H1 (cell line): Measurements from ENCODE around the gene GRID1. TPM values are rescaled to one million over a fixed set of nuclear protein-coding genes. Genes with fewer than 3 reads are reported as not detected.

Source experiments
- CTCF ChIA-PET: fragments of 300-600 bp; sonication (Branson Sonifier 250); formaldehyde crosslinking; loops from one replicate; lab custom pipeline; 2021; ENCODE audit not compliant: partially characterized antibody; lab: Charles Lee
- POLR2A ChIA-PET: fragments of 300-600 bp; sonication (Branson Sonifier 250); formaldehyde crosslinking; loops from one replicate; lab custom pipeline; 2021; ENCODE audit warnings: inconsistent platforms; ENCODE audit not compliant: partially characterized antibody; lab: Charles Lee
- DNase-seq, 2 experiments: peaks; one replicate each; pipeline versions ENCODE4 v3.0.0 to v3.0.0-alpha.2; 2010 to 2022; ENCODE audit warnings: low spot score in 2 of 2, low read depth in 1 of 2, mixed read lengths in 1 of 2
- FAIRE-seq: peaks from 2 replicates; lab custom pipeline; 2011; peaks lifted over from hg19 to GRCh38; lab: Jason Lieb, UNC
- H2AFZ ChIP-seq: 2 replicates; pipeline ENCODE4 v1.8.1; 2012; ENCODE audit warnings: low read length, inconsistent platforms
- H2AK5ac ChIP-seq: 2 replicates; pipeline ENCODE4 v1.6.1; 2013; ENCODE audit warnings: low read depth, low read length
- H2BK120ac ChIP-seq: replicated peaks from 2 replicates; pipeline ENCODE3; 2013; ENCODE audit warnings: low read depth, low read length, inconsistent platforms
- H2BK12ac ChIP-seq: 2 replicates; pipeline ENCODE4 v1.6.1; 2013; ENCODE audit warnings: low read depth, low read length
- H2BK15ac ChIP-seq: 2 replicates; pipeline ENCODE4 v1.6.1; 2013; ENCODE audit warnings: low read length
- H2BK20ac ChIP-seq: 2 replicates; pipeline ENCODE4 v1.6.1; 2013; ENCODE audit warnings: low read length
- H2BK5ac ChIP-seq: 2 replicates; pipeline ENCODE4 v1.6.1; 2013; ENCODE audit warnings: low read depth, low read length
- H3K14ac ChIP-seq: 2 replicates; pipeline ENCODE4 v1.6.1; 2013; ENCODE audit warnings: inconsistent platforms; ENCODE audit not compliant: insufficient read length
- H3K18ac ChIP-seq: 2 replicates; pipeline ENCODE4 v1.6.1; 2013; ENCODE audit warnings: low read length; ENCODE audit errors: extremely low read depth
- H3K23ac ChIP-seq: 2 replicates; pipeline ENCODE4 v1.6.1; 2013; ENCODE audit warnings: inconsistent platforms; ENCODE audit not compliant: insufficient read length
- H3K23me2 ChIP-seq: 2 replicates; pipeline ENCODE4 v1.6.1; 2013; ENCODE audit warnings: low read depth, low read length
- H3K27ac ChIP-seq: 2 replicates; pipeline ENCODE4 v1.6.1; 2011; ENCODE audit warnings: low read depth, low read length, inconsistent platforms
- H3K27me3 ChIP-seq, 4 experiments: replicated peaks in 1 of 4; 1 replicate in 1 of 4; 2 replicates in 3 of 4; pipeline versions ENCODE4 v1.6.1 to v1.8.1; 2011 to 2013; ENCODE audit warnings: low read length in 3 of 4, mild to moderate bottlenecking in 3 of 4, inconsistent platforms in 2 of 4, mixed read lengths in 2 of 4, moderate library complexity in 1 of 4; ENCODE audit not compliant: control insufficient read depth in 3 of 4, insufficient read depth in 3 of 4; ENCODE audit errors: extremely low read depth in 1 of 4
- H3K36me3 ChIP-seq, 4 experiments: 2 replicates each; pipeline versions ENCODE4 v1.6.1 to v1.8.1; 2011 to 2013; ENCODE audit warnings: mild to moderate bottlenecking in 4 of 4, low read length in 3 of 4, moderate library complexity in 2 of 4, control low read depth in 1 of 4, inconsistent platforms in 1 of 4; ENCODE audit not compliant: insufficient read depth in 4 of 4, control insufficient read depth in 2 of 4
- H3K4ac ChIP-seq: replicated peaks from 2 replicates; pipeline ENCODE3; 2013; ENCODE audit warnings: low read length, low read depth, mixed read lengths, inconsistent platforms; ENCODE audit not compliant: insufficient read length
- H3K4me1 ChIP-seq, 4 experiments: replicated peaks in 1 of 4; 1 replicate in 1 of 4; 2 replicates in 3 of 4; pipeline versions ENCODE4 v1.6.1 to v1.8.1; 2011 to 2013; ENCODE audit warnings: low read length in 3 of 4, inconsistent platforms in 2 of 4, mixed read lengths in 1 of 4; ENCODE audit not compliant: insufficient read depth in 4 of 4, control insufficient read depth in 3 of 4
- H3K4me2 ChIP-seq, 2 experiments: 2 replicates each; pipeline versions ENCODE4 v1.6.1 to v1.8.1; 2011 to 2013; ENCODE audit warnings: low read depth in 2 of 2, low read length in 2 of 2, control low read depth in 1 of 2, inconsistent platforms in 1 of 2, mild to moderate bottlenecking in 1 of 2; ENCODE audit not compliant: insufficient read depth in 1 of 2
- H3K4me3 ChIP-seq, 4 experiments: fragments of 200-600, 300-600 bp in 1 of 4; sonication (generic), shearing (Covaris generic), sonication (Bioruptor Twin) in 1 of 4; 2 replicates each; pipeline versions ENCODE4 v1.5.1 to v1.8.1; 2011 to 2016; ENCODE audit warnings: low read length in 4 of 4, low read depth in 3 of 4, control low read depth in 2 of 4, inconsistent platforms in 2 of 4, mild to moderate bottlenecking in 2 of 4, mixed read lengths in 1 of 4, moderate library complexity in 1 of 4; ENCODE audit not compliant: insufficient read depth in 2 of 4; ENCODE audit errors: extremely low read depth in 1 of 4
- H3K56ac ChIP-seq: replicated peaks from 2 replicates; pipeline ENCODE3; 2013; ENCODE audit warnings: low read depth, mild to moderate bottlenecking, mixed read lengths, low read length, inconsistent platforms; ENCODE audit not compliant: insufficient read length
- H3K79me1 ChIP-seq: 2 replicates; pipeline ENCODE4 v1.6.1; 2013; ENCODE audit warnings: low read depth, low read length, control low read depth
- H3K79me2 ChIP-seq, 2 experiments: 2 replicates each; pipeline versions ENCODE4 v1.6.1 to v1.8.1; 2012 to 2013; ENCODE audit warnings: low read length in 2 of 2, mild to moderate bottlenecking in 2 of 2, inconsistent platforms in 1 of 2; ENCODE audit not compliant: insufficient read depth in 2 of 2, control insufficient read depth in 1 of 2
- H3K9ac ChIP-seq, 4 experiments: replicated peaks in 1 of 4; 1 replicate in 1 of 4; 2 replicates in 3 of 4; pipeline versions ENCODE4 v1.6.1 to v1.8.1; 2011 to 2013; ENCODE audit warnings: low read depth in 3 of 4, low read length in 3 of 4, control low read depth in 2 of 4, mild to moderate bottlenecking in 2 of 4, moderate library complexity in 2 of 4, inconsistent platforms in 1 of 4; ENCODE audit errors: extremely low read depth in 1 of 4
- H3K9me3 ChIP-seq, 2 experiments: 2 replicates each; pipeline versions ENCODE4 v1.6.1 to v1.8.1; 2012 to 2013; ENCODE audit warnings: mild to moderate bottlenecking in 2 of 2, moderate library complexity in 2 of 2, control low read depth in 1 of 2, inconsistent platforms in 1 of 2, low read depth in 1 of 2, low read length in 1 of 2, mixed read lengths in 1 of 2; ENCODE audit not compliant: insufficient read depth in 2 of 2
- H4K20me1 ChIP-seq, 2 experiments: replicated peaks in 1 of 2; 2 replicates each; pipeline versions ENCODE3 to v1.8.1; 2011 to 2013; ENCODE audit warnings: inconsistent platforms in 2 of 2, low read length in 2 of 2, mild to moderate bottlenecking in 1 of 2; ENCODE audit not compliant: insufficient read depth in 2 of 2, control insufficient read depth in 1 of 2
- H4K5ac ChIP-seq: 2 replicates; pipeline ENCODE4 v1.6.1; 2013; ENCODE audit warnings: low read length, low read depth, mixed read lengths, inconsistent platforms; ENCODE audit not compliant: insufficient read length
- H4K8ac ChIP-seq: 2 replicates; pipeline ENCODE4 v1.8.0; 2013; ENCODE audit warnings: mild to moderate bottlenecking, moderate library complexity, low read length, inconsistent platforms; ENCODE audit not compliant: insufficient read depth; ENCODE audit errors: extremely low read depth
- H4K91ac ChIP-seq: replicated peaks from 2 replicates; pipeline ENCODE3; 2013; ENCODE audit warnings: low read length, mixed read lengths, inconsistent platforms; ENCODE audit not compliant: insufficient read length
- BRCA1 ChIP-seq: IDR thresholded peaks from 2 replicates; pipeline ENCODE4 v1.6.1; 2012; ENCODE audit warnings: low read depth, low read length, improper control_type of control experiment
- NRF1 ChIP-seq: IDR thresholded peaks from 2 replicates; pipeline ENCODE4 v1.6.1; 2011; ENCODE audit warnings: mild to moderate bottlenecking, low read depth, low read length, improper control_type of control experiment
- SUZ12 ChIP-seq: fragments of 200-600 bp; sonication (generic); IDR thresholded peaks from 2 replicates; pipeline ENCODE4 v1.6.1; 2012; ENCODE audit warnings: mild to moderate bottlenecking, inconsistent platforms, low read length, moderate library complexity, mixed read lengths
- TCF12 ChIP-seq: IDR thresholded peaks from 2 replicates; pipeline ENCODE4 v1.6.1; 2011; ENCODE audit warnings: low read depth, mild to moderate bottlenecking, low read length
- USF2 ChIP-seq: IDR thresholded peaks from 2 replicates; pipeline ENCODE4 v1.6.1; 2011; ENCODE audit warnings: low read length, improper control_type of control experiment
- WGBS, 2 experiments: shearing (Covaris generic) in 1 of 2; methylation state at CpG; one replicate each; pipeline versions ENCODE4 v1.1.6 to v1.1.7; 2013 to 2015; ENCODE audit warnings: low lambda C conversion rate in 2 of 2, mixed read lengths in 2 of 2, inconsistent platforms in 1 of 2, low coverage in 1 of 2, missing lambda C conversion rate in 1 of 2; ENCODE audit not compliant: insufficient replicate concordance in 2 of 2, insufficient coverage in 1 of 2, insufficient read length in 1 of 2; ENCODE audit errors: extremely low coverage in 1 of 2, missing lambda C conversion rate in 1 of 2; 5-methylcytosine and 5-hydroxymethylcytosine counted together
- polyA plus RNA-seq, 7 experiments: library from polyadenylated mRNA; depleted of rRNA in 3 of 7; stranded (reverse) in 5 of 7; unstranded in 2 of 7; fragments of >200 nt in 5 of 7; fragments of 200-250 nt in 2 of 7; gene quantifications; 1 replicate in 5 of 7; 2 replicates in 1 of 7; 4 replicates in 1 of 7; pipeline versions ENCODE4 v1.2.1 to v1.2.3, GENCODE V29; 2011 to 2013; ENCODE audit warnings: missing spikeins in 2 of 7, mixed read lengths in 2 of 7
- total RNA-seq: library from RNA; stranded (reverse); fragmentation: NEBNext Ultra II Directional; extraction: Animal tissue kit (Norgen Biotek cat#: 25700); gene quantifications from 2 replicates; pipeline ENCODE4 v1.2.1, GENCODE V29; 2021

Gene GRID1
- total and polyA plus RNA-seq, 2 of the 8 experiments (the other 6 are each of a cell fraction or from before 2014, with no cell fraction given) = 0.22 to 0.30 TPM

- FAIRE-seq (no peak), DNase-seq (no peak)
- Histone ChIP-seq H3K4me3 (no peak overlapping the region), H2AK5ac (no peak overlapping the region), H3K79me2 (no peaks in the 10 kb centered on the region), H3K23ac (no peak overlapping the region), H3K79me1 (no peaks in the 10 kb centered on the region), H2BK120ac (no peak overlapping the region), H3K4me1 (no peaks in the 10 kb centered on the region), H3K4ac (no peak overlapping the region), H4K20me1 (no peaks in the 10 kb centered on the region), H2BK15ac (no peak overlapping the region), H3K4me2 (no peak overlapping the region), H2BK20ac (no peak overlapping the region), H3K36me3 (no peaks in the 10 kb centered on the region), H2BK12ac (no peak overlapping the region), H3K9me3 (no peaks in the 10 kb centered on the region), H3K27ac (no peak overlapping the region), H4K5ac (no peak overlapping the region), H3K9ac (no peak overlapping the region), H4K91ac (no peak overlapping the region), H3K14ac (no peak overlapping the region), H3K18ac (no peak overlapping the region), H4K8ac (no peak overlapping the region), H2BK5ac (no peak overlapping the region), H3K56ac (no peak overlapping the region), H2AFZ (no peak overlapping the region), H3K23me2 (no peaks in the 10 kb centered on the region), H3K27me3 (no peaks in the 10 kb centered on the region)
- TF ChIP-seq USF2 (no peak), SUZ12 (no peak), BRCA1 (no peak), NRF1 (no peak), TCF12 (no peak)
- POLR2A ChIA-PET = no interaction called here
- WGBS, 2 experiments = 84% methylated on average over 2 of the region's 2 CpGs; no CpG with 5 or more reads in 1 of the 2 experiments
- CTCF ChIA-PET = no interaction called here
Measured at GRCh38 chr10:85888559-85888958, 478.0 kb downstream of the GRID1 start.
